NCI-H1092 treated with DMSO at 0.1 percent for 48 hours (cell line): ENCODE data around the gene TET3.
"Not testable (repeated sequence)": the region's sequence is repeated elsewhere in the genome, so short reads cannot be mapped to it uniquely, and the experiment has no call there.

Experiments
- DNase-seq: peaks from one replicate; lab custom pipeline; 2025; lab: John Stamatoyannopoulos, UW

TET3 gene

DNA sequence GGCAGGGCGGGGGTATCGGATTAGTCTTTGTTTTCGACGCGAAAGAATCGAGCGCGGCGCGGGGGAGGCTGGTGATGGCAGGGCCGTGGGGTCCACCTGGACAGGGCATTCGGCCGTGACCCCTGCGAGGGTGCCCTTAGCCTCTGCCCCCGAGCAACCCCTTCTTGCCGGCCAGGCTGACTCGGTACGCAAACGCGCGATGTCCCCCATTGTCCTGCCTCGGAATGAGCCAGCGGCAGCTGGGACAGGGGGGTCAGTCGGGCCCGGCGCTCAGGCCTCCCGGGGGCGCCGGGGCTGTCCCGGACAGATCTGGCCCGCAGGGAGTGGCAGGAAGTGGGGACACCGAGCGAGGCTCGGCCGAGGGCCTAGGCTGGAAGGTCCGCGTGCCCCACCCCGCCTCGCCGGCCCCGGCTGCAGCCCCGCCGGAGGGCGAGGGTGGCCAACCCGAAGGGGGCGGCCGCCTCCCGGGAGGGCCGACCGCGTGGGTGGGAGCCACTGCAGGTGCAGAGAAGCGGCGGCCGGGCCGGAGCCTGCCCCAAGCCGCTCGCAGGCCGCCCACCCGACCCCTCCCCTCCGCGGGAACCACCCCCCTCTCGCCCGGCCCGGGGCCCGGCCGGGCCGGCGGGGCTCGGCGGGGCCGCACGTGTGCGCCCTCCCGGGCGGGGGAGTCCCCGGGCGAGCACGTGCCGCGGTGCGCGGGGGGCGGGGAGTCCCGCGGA, at the start of gene TET3:
Gene TET3, plus strand, starts transcription at position 708 of the 719 bp plus-strand sequence. CDS start 1,494 bp downstream, outside the sequence.
- no peak for DNase-seq

DNA sequence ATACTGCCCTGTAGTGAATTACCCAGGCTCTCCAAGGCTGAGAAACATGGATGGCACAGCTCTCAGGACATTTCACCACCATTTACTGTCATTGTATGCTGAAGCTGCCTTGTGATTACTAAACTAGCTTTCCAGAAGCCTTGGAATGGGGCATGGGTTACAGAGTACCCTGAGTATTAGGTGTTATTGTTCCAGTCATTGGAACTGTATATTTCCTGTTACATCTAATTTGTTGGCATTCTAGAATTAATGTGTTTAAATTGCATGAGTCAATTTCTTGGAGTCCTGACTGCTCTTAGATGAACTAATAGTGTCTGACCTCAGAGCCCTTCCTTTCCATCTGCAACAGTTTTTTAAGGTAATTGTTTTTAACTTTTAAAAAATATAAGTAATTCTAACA, 49.1 kb upstream of the TET3 start:
- DNase-seq: no peak

DNA sequence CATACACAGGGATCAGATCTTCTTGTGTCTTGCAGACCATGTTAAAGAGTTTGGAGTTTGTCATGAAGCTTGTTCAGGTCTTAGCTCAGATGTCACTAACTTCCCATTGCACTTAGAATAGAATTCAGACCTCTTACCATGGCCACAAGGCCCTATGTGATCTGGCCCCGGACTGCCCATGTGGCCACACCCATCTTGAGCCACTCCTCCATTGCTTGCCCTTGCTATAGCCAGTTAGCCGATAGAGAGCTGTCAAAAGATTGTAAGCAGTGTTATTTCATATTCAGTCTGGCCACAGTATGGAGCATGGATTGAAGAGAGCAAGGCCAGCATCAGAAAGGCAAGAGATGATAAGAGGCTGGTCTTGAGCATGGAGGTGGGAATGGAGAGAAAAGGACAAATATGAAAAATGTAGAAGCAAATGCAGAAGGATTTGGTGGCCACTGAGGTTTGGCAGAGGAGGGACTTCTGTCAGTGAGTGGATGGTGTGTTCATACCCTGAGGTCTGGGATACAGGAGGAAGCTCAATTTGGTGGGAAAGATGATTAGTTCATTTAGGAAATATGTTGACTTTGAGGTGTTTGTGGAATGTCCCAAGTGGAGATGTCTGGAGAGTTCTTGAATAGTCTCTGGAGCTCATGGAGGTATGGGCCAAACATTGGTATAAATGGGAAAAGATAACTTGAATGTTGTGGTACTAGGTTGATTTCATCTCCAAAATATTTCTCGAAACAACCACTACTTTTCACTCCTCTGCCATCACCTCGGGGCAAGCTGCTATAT, 47.4 kb upstream of the TET3 start:
- DNase-seq: no peak

DNA sequence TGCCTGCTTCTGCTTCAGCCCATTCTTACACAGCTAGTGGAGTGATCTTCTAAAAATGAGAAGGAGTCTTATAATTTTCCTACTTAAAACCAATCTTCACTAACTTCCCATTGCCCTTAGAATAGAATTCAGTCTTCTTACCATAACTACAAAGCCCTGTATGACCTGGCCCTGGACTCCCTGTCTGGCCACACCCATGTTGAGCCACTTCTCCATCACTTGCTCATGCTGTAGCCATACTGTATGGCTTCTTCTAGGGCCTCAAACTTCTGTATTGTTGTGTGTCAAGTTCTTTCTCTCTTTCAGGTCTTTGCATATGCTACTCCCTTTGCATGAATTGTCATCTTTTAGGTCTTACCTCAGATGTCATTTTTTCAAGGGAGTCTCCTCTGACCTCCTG, 46.8 kb upstream of the TET3 start:
- DNase-seq: no peak

DNA sequence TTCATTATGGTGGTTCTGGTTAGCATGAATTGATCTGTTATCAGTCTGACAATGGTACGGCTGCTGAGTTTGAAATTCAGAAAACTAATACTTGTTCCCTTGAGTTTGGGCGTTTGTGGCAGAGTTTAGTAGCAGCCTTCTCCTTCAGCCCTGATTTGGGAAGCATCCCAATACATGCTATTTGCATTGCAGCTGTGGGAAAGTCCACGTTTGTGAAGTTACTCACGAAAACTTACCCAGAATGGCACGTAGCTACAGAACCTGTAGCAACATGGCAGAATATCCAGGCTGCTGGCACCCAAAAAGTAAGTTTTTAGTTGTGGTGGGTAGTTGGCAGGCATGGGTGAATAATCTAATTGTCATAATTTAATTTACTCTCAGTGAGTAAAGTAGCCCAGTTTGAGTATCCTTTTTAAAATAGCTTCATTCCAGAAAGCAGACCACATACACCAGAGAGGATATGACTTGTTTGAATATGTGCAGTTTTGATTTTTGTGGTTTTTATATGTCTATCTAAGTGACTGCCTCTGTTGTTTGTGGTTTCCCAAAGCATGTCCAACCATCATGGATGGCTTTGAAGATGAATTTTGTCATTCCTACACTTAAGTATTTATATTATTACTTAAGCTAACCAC, 45.9 kb upstream of the TET3 start:
- DNase-seq: no peak

DNA sequence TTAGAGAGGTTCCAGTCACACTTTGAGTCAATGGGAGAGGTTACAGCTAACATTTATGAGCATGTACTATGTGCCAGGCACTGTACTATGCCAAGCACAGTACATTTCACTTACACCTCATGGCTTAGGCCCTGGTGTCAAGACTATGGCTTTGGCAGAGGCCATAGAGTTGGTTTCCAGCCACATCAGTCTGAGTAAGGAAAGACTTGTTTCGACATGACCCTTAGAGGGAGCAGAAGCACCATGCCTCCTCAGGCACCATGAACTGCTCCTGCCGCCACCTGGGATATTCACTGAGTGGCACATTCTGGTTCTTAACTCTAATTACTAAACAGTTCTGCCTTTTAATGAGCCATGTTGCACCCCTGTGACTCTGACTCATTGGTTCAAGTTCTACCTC, 45.3 kb upstream of the TET3 start:
- no peak for DNase-seq

DNA sequence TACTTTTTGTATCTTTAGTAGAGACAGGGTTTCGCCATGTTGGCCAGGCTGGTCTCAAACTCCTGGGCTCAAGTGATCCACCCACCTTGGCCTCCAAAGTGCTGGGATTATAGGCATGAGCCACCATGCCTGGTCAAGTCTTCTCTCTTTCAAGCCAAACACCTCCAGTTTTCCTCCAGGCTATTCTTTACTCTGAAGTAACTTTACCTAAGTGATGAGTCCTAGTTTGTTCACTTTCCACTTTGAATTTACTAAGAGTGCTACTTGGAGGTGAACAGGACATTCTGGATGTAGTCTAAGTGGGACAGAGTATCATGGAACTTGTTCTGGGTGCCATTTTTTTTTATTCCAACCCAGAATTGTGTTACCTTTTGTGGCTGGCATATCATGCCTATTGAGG, 44.6 kb upstream of the TET3 start:
- DNase-seq: not testable (repeated sequence)

DNA sequence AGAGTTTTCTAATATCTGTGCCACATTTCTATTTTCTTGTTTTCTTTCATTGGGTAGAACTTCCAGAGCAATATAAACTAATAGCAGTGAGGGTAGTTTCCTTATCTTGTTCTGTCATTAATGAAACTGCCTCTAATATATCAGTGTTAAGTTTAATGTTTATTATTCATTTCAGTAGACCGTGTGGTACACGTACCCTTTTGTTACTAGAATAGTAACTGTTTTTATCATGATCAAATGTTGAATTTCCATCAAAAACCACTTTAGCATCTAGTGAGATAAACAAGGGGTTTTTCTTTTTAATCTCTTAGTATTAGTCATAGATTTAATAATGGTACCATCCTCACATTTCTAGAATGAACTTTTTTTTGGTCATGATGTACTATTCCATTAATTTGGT, 42.0 kb upstream of the TET3 start:
- DNase-seq: no peak

DNA sequence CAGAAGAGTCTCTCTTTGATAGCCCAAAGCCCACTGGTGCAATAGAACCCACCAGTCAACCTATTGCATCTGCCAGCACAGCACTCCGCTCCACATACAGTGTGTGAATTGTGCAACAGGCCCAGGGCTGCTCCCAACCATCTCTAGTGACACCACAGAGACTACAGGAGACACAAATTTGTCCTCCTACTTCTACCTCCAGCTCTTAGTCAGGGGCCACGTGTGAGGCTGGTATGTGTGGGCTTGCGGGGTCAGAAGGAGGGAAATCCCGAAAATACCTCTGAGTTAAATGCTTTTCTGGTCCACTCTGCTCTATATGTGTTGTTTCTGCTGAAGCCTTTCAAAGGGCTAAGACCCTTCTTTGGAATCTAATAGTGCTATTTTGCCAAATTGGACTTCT, 40.0 kb upstream of the TET3 start:
- DNase-seq: no peak

DNA sequence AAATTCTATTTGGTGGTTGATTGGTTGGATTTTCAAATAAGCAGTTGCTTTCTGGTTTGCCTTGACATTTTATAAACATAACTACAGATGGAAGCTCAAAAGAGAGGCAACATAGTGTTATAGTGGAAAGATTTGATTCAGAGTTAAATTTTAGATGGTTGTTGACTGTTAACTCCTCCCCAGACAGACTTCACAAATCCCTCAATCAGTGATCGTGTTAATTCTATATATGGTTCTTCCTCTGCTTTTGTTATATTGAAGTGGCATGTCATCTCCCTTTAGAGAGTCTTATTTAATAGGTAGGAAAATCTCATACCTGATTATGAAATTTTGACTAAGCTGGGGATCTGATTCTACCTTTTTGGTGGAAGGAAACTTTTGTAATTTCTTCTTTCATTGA, 38.5 kb upstream of the TET3 start:
- DNase-seq: no peak

DNA sequence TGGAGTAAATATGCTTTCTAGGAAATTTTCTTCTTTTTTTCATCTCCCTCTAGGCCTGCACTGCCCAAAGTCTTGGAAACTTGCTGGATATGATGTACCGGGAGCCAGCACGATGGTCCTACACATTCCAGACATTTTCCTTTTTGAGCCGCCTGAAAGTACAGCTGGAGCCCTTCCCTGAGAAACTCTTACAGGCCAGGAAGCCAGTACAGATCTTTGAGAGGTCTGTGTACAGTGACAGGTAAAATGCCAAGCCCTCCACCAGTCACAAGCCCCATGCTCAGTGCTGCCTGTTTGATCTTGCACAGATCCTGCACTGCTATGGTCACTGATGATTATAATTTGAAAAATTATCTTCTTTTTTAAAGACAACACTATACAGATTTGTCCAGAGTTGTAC, 38.0 kb upstream of the TET3 start:
- DNase-seq: no peak

DNA sequence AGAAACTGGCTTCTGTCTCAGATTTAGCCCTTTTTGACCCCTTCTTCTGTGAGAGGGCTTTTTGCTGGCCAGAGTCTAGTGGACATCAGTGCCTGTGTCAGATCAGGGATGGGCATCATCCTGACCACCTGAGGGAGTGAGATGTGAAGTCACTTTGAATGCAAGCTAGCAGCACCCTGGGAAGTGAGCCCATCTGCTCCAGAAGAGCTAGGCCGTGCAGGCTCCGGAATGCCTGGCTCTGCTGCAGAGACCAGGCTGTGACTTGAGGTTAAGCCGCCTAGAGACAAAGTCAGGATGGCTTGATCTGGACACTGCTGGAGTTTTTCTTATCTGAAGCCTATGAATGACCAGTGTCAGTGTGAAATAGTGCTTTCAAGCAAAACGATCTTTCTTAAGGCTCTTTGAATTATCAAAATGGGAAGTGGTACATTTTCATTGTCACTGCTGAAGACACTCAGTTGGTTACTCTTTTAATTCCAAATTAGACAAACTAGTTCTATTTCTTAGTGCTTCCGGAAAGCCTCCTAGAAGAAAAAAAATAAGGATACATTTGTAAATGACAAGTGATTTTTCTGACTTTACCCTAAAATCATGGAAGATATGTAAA, 37.2 kb upstream of the TET3 start:
- no peak for DNase-seq

DNA sequence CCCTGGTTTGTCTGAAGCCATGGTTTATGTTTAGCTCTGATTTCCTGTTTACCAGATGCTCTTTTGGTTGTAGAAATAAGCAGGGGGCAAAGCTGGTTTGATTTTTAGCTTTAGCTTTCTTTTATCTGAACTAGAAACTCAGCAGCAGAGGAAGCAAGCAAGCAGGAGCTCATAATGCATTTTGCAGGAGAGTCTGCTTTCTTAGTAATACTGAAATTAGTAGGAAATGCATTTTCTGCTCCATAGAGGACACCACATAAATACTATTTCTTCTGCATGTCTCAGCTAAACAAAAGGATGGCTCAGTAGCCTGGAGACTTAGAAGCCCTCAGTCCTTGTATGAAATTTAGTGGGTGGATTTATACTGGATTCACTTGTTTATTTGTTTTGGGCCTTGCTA, 34.9 kb upstream of the TET3 start:
- DNase-seq: no peak

DNA sequence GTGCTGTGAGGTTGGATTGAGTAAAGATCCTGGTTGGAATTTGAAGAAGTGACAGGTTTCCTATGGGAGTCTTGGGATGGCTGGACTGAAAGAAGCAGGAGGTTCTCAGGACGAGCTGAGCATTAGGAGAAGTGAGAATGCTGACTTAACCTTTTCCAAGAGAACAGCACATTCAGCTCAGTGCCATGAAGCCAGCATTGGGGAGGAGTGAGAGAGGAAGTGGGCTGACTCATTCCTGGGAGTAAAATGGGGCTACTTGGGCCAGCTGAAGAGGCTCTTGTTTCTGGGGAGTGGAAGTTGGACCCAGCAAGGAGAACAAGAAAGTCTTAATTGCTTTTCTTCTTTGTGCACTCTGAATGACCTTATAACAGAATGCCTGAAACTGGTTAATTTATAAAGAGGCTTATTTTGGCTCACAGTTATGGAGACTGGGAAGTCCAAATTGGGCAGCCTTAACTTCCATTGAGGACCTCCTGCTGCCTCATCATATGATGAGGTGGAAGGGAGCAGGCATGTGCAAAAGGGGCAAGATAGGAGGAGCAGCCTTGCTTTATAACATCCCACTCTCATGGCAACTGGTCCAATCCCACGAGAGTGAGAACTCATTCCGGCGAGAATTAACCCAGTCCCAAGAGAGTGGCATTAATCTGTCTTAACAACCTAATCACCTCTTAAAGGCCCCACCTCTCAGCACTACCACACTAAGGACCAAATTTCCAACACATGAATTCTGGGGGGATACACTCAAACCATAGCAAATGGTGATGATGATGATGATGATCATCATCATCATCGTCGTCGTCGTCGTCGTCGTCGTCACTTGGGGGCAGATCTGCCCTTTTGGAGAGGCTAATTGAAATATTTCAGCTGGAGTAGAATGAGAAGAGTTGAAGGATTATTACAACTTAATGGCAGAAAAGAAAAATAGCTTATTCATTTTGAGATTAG, 31.9 kb upstream of the TET3 start:
- DNase-seq: no peak

DNA sequence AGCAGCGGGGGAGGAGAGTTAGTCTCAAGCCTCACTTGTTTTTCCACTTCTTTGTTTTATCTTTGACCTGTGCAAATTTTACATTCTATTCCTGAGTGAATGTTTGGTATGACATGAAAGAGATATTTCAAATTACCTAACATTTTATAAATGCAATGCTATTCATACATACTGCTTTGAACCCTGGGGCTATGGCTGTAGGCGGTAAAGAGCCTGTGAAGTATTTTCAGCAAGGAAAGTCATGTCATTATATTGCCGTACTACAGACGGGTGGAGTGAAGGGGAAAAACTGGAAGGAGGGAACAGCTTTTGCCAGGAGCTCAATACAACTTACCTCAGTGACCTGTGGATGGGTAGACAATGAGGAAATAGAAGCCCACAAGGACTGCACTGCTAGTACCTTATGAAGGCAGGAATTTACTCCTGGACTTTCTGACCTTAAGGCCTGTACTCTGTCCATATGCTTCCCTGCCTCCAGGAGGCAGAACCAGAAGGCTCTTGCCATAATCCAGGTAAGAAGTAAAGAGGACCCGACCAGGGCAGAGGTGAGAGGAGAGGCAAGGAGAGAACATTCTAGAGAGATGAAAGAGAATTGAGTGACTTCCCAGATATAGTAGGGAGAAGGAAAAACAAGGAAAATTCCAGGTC, 28.4 kb upstream of the TET3 start:
- DNase-seq: no peak

DNA sequence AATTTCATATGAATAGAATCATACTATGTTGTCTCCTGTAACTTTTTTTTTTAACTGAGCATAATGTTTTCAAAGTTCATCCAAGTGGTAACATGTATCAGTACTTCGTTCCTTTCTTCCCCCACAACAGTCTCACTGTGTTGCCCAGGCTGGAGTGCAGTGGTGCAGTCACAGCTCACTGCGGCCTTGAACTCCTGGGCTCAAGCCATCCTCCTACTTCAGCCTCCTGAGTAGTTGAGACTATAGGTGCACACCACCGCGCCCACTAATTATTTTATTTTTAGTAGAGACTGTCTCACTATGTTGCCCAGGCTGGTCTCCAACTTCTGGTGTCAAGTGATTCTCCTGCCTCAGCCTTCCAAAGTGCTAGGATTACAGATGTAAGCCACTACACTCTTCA, 23.4 kb upstream of the TET3 start:
- no peak for DNase-seq

DNA sequence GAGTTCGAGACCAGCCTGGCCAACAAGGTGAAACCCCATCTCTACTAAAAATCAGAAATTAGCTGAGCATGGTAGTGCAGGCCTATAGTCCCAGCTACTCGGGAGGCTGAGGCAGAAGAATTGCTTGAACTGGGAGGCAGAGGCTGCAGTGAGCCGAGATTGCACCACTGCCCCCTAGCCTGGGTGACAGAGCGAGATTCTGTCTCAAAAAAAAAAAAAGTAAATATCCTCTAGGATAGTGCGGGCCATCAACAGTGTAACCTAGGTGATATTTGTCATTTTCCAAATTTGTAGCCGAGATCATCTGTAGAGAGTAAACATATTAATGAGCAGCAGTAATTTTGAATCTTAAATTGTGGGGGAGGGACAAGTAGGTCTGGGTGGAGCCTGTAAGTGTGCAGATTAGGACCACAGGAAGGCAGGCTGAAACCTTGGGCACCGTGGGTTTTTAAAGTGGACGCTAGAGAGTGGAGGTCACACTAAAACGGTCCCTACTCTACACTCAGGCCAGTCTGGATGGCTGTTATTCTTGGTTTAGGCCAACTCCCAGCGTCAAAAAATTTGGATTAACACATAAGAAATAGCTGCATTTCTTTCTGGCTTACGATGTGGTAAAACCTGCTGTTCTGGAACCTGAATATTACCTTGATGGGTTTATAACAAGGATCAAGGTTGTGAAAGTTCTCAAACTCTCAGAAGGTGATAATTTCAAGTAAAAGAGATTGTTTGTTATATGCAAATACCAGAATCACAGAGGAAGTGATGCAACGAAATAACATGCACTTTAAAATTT, 22.7 kb upstream of the TET3 start:
- no peak for DNase-seq

DNA sequence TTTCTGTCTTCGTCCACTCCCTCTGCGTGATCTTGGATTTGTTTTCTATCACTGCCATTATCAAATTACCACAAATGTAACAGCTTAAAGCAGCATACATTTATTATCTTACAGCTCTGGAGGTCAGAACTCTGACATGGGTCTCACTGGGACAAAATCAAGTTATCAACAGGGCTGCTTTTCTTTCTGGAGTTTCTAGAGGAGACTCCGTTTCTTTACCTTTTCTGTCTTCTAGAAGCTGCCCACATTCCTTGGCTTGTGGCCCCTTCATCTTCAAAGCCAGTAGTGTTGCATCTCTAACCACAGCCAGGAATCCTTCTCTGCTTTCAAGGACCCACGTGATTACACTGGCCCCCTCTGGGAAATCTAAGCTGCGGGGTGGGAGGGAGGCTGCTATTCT, 21.9 kb upstream of the TET3 start:
- DNase-seq: no peak

DNA sequence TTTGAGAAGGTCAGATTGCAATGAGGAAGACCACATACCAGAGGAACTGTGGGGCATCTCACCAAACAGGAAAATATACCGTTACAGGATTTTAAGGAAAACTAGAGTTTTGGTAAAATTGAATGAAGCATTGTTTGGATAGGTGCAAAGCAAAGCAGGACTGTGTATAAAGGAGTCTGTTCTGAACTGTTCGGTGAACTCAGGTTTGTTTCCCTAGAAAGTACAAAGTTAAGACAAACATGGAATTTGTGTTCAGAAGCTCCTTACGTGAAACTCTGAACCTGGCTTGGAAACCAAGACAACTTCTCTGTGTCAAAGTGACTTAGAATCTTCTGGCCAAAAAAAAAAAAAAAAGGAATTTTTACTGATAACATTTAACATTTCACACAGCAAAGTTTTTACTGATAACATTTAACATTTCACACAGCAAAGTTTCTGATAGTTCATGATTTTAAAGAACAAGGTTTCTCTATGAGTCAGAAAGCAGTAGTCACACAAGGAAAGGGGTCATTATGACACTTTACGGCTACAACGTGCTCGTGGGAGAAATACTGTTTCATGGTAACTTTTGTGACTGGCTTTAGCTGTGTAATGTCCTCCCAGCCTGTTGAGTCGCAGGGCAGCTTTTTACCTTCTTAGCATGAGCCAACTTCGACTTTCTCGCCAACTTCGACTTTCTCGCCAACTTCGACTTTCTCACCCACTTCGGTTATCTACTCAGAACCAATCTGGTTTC, 21.2 kb upstream of the TET3 start:
- DNase-seq: no peak

DNA sequence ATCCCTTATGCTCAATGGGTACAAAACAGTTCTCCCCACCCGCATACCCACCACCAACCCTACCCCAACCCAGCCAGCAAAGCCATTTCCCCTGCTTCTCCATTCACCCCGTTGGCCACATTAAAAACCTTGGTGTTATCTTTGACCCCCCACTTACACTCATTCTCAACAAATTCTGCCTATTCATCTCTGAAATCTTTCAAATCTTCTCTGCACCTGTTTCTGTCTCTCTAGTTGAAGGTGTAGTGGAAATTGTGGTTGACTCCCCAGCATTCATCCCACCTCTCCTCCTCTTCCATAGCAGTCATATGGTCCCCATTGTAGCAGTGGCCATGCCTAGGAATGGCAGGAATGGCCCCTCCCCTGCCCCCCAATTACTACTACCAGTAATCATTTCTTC, 20.5 kb upstream of the TET3 start:
- no peak for DNase-seq
